B cell (primary cell): ENCODE data around the gene ITPR2.

Experiments
- CTCF ChIP-seq: fragments of 200-600 bp; IDR thresholded peaks from one replicate; pipeline ENCODE4 v1.8.0; 2022; ENCODE audit warnings: antibody characterized with exemption, mild to moderate bottlenecking
- EZH2 ChIP-seq: IDR thresholded peaks from 2 replicates; pipeline ENCODE4 v1.6.1; 2012; ENCODE audit warnings: borderline replicate concordance, low read depth, mild to moderate bottlenecking, moderate library complexity, low read length; ENCODE audit not compliant: insufficient read depth, poor library complexity, severe bottlenecking

GRCh38 chr12:26831951-26832821 is 808 bp downstream of the ITPR2 start:
- TF ChIP-seq CTCF (no peak), EZH2 (no peak)
